HEK293 (cell line): ENCODE results near the gene PDE9A.
"Not testable (repeated sequence)": the region's sequence is repeated elsewhere in the genome, so short reads cannot be mapped to it uniquely, and the experiment has no call there.

Experiments used
- CTCF ChIA-PET: fragments of 350-600 bp; formaldehyde crosslinking; extraction: SDS; loops from one replicate; lab custom pipeline; 2021; ENCODE audit warnings: antibody characterized with exemption; lab: Yijun Ruan, JAX
- POLR2A ChIA-PET: fragments of 300-600 bp; formaldehyde crosslinking; extraction: SDS; loops from one replicate; lab custom pipeline; 2020; ENCODE audit warnings: antibody characterized with exemption, inconsistent platforms; lab: Yijun Ruan, JAX
- H3K27ac ChIP-seq: fragments of 200-500 bp; sonication (Bioruptor generic); 2 replicates; pipeline ENCODE4 v1.5.1; 2014; ENCODE audit warnings: low read depth, low read length, control low read depth, inconsistent platforms; ENCODE audit errors: extremely low read depth
- H3K36me3 ChIP-seq, 2 experiments: fragments of 200-500 bp in 1 of 2; sonication (Bioruptor generic) in 1 of 2; 1 replicate in 1 of 2; 2 replicates in 1 of 2; pipeline ENCODE4 v1.5.1; 2014 to 2017; ENCODE audit warnings: inconsistent platforms in 2 of 2, low read length in 2 of 2; ENCODE audit not compliant: control insufficient read depth in 2 of 2, insufficient read depth in 1 of 2
- H3K4me1 ChIP-seq: fragments of 200-500 bp; sonication (Bioruptor generic); 2 replicates; pipeline ENCODE4 v1.5.1; 2014; ENCODE audit warnings: mild to moderate bottlenecking, low read length, inconsistent platforms; ENCODE audit not compliant: control insufficient read depth, insufficient read depth
- H3K4me3 ChIP-seq: 2 replicates; pipeline ENCODE4 v1.5.1; 2011; ENCODE audit warnings: low read depth, mild to moderate bottlenecking, control low read depth, low read length, moderate library complexity
- H3K9me3 ChIP-seq: fragments of 200-500 bp; sonication (Bioruptor generic); 2 replicates; pipeline ENCODE4 v1.5.1; 2014; ENCODE audit warnings: low read depth, low read length, inconsistent platforms; ENCODE audit not compliant: control insufficient read depth, insufficient read depth
- OSR2 ChIP-seq: fragments of 450-650 bp; formaldehyde crosslinking; IDR thresholded peaks from 2 replicates; pipeline ENCODE4 v1.5.1; 2016; ENCODE audit warnings: missing biosample characterization, missing genetic modification characterization
- PBX3 ChIP-seq: sonication (generic); formaldehyde crosslinking; IDR thresholded peaks from 2 replicates; pipeline ENCODE4 v1.8.1; 2022; ENCODE audit warnings: mild to moderate bottlenecking, moderate library complexity, missing genetic modification reagents
- SCRT2 ChIP-seq: fragments of 450-650 bp; formaldehyde crosslinking; IDR thresholded peaks from 2 replicates; pipeline ENCODE4 v1.5.1; 2016; ENCODE audit warnings: missing biosample characterization, missing genetic modification characterization
- YY2 ChIP-seq: fragments of 450-650 bp; formaldehyde crosslinking; IDR thresholded peaks from 2 replicates; pipeline ENCODE4 v1.5.1; 2016; ENCODE audit warnings: missing biosample characterization, missing genetic modification characterization
- ZBTB17 ChIP-seq: fragments of 450-650 bp; formaldehyde crosslinking; IDR thresholded peaks from 2 replicates; pipeline ENCODE4 v1.5.1; 2016; ENCODE audit warnings: missing biosample characterization, missing genetic modification characterization
- ZFP37 ChIP-seq: fragments of 450-650 bp; formaldehyde crosslinking; IDR thresholded peaks from 2 replicates; pipeline ENCODE4 v1.5.1; 2016; ENCODE audit warnings: missing biosample characterization, missing genetic modification characterization
- ZNF121 ChIP-seq: fragments of 450-650 bp; formaldehyde crosslinking; IDR thresholded peaks from 2 replicates; pipeline ENCODE4 v1.5.1; 2016; ENCODE audit warnings: missing biosample characterization, missing genetic modification characterization
- ZNF324 ChIP-seq: fragments of 450-650 bp; formaldehyde crosslinking; IDR thresholded peaks from 2 replicates; pipeline ENCODE4 v1.5.1; 2016; ENCODE audit warnings: missing biosample characterization, missing genetic modification characterization
- ZNF394 ChIP-seq: fragments of 450-650 bp; formaldehyde crosslinking; IDR thresholded peaks from 2 replicates; pipeline ENCODE4 v1.5.1; 2016; ENCODE audit warnings: missing biosample characterization, missing genetic modification characterization, mild to moderate bottlenecking, moderate library complexity, borderline replicate concordance
- ZNF510 ChIP-seq: fragments of 450-650 bp; formaldehyde crosslinking; IDR thresholded peaks from 2 replicates; pipeline ENCODE4 v1.5.1; 2018; ENCODE audit warnings: mild to moderate bottlenecking, missing genetic modification characterization, missing biosample characterization; ENCODE audit not compliant: insufficient replicate concordance
- ZNF518A ChIP-seq: fragments of 450-650 bp; formaldehyde crosslinking; conservative IDR thresholded peaks from 2 replicates; pipeline ENCODE4 v1.5.1; 2016; ENCODE audit warnings: low read depth, missing biosample characterization, missing genetic modification characterization
- ZNF585B ChIP-seq: fragments of 450-650 bp; formaldehyde crosslinking; IDR thresholded peaks from 2 replicates; pipeline ENCODE4 v1.5.1; 2016; ENCODE audit warnings: missing biosample characterization, missing genetic modification characterization
- ZNF600 ChIP-seq: fragments of 450-650 bp; formaldehyde crosslinking; IDR thresholded peaks from 2 replicates; pipeline ENCODE4 v1.5.1; 2016; ENCODE audit warnings: missing biosample characterization, missing genetic modification characterization
- ZNF621 ChIP-seq: fragments of 450-650 bp; formaldehyde crosslinking; IDR thresholded peaks from 2 replicates; pipeline ENCODE4 v1.5.1; 2017; ENCODE audit warnings: missing biosample characterization, missing genetic modification characterization
- ZNF677 ChIP-seq: fragments of 450-650 bp; IDR thresholded peaks from 2 replicates; pipeline ENCODE4 v1.5.0; 2018; ENCODE audit warnings: missing biosample characterization, mild to moderate bottlenecking, missing genetic modification characterization, moderate library complexity

The PDE9A gene

GRCh38 chr21:42614396-42614795, 39.0 kb upstream of the PDE9A start (continued):
- no peak for TF ChIP-seq ZNF518A (tag by site-specific recombination)
- no peak for TF ChIP-seq ZNF394 (tag by site-specific recombination)
- TF ChIP-seq ZNF600 (tag by site-specific recombination), result no peak
- no peak for TF ChIP-seq ZFP37 (tag by site-specific recombination)
- TF ChIP-seq ZNF621 (tag by site-specific recombination), result no peak
- no peak for TF ChIP-seq ZNF677 (tag by site-specific recombination)
- TF ChIP-seq PBX3 (CRISPR knock-in tag), result no peak

- Histone ChIP-seq H3K4me1 (no peaks in the 10 kb centered on the region), H3K9me3 (no peaks in the 10 kb centered on the region), H3K4me3 (no peak overlapping the region), H3K36me3 (no peaks in the 10 kb centered on the region), H3K27ac (no peak overlapping the region)
- no peak for TF ChIP-seq ZNF585B (tag by site-specific recombination)
- TF ChIP-seq ZNF510 (tag by site-specific recombination), result no peak
- no peak for TF ChIP-seq ZNF121 (tag by site-specific recombination)
- TF ChIP-seq ZBTB17, result 0 out of 2 replicates have a peak, but pooled peaks have one; percentile 26
- TF ChIP-seq OSR2 (tag by site-specific recombination), result no peak
- peak; percentile 31; the same call in 1 of the 2 replicates for TF ChIP-seq YY2 (tag by site-specific recombination)
- TF ChIP-seq ZNF324, result 0 out of 2 replicates have a peak, but pooled peaks have one; percentile 17
- peak; percentile 94 for TF ChIP-seq SCRT2 (tag by site-specific recombination)
- POLR2A ChIA-PET, result no interaction called here
- CTCF ChIA-PET, result interaction anchor here (0.6 kb wide), 1 partner anchor 60 kb away, joined by 4 read pairs; no protein-coding TSS in a partner anchor
Measured at GRCh38 chr21:42614811-42615351, 38.5 kb upstream of the PDE9A start.

- H3K9me3 ChIP-seq, H3K4me3 ChIP-seq, H3K27ac ChIP-seq, H3K36me3 ChIP-seq, H3K4me1 ChIP-seq, POLR2A ChIA-PET: not testable (repeated sequence)
- CTCF ChIA-PET, result interaction anchor here (0.6 kb wide), 1 partner anchor 60 kb away, joined by 4 read pairs; no protein-coding TSS in a partner anchor
Measured at GRCh38 chr21:42615377-42615776, 38.0 kb upstream of the PDE9A start.
